HG03378 (cell line): Measurements from ENCODE around the gene RFNG.

Experiments used
- ATAC-seq: cut with Tn5 transposase; IDR thresholded peaks from one replicate; pipeline ENCODE4 v1.9.1; 2021; ENCODE audit warnings: mild to moderate bottlenecking, moderate library complexity; ENCODE audit not compliant: unreplicated experiment

The RFNG gene

GRCh38 chr17:82016061-82016874 is 35.3 kb downstream of the RFNG start:
- no peak for ATAC-seq

GRCh38 chr17:82015311-82015971 is 36.2 kb downstream of the RFNG start:
- no peak for ATAC-seq

- no peak for ATAC-seq
These were observed 36.7 kb downstream of the RFNG start for GRCh38 chr17:82014971-82015310.

GRCh38 chr17:82014432-82014831 is 37.2 kb downstream of the RFNG start:
- no peak for ATAC-seq

- no peak for ATAC-seq
These were observed 37.8 kb downstream of the RFNG start for GRCh38 chr17:82013772-82014321.

GRCh38 chr17:82013341-82013740 is 38.3 kb downstream of the RFNG start:
- ATAC-seq: no peak

- ATAC-seq: no peak
These were observed 38.8 kb downstream of the RFNG start for GRCh38 chr17:82012640-82013295.

- no peak for ATAC-seq
These were observed 39.4 kb downstream of the RFNG start for GRCh38 chr17:82012261-82012639.

- no peak for ATAC-seq
These were observed 39.9 kb downstream of the RFNG start for GRCh38 chr17:82011617-82012187.

GRCh38 chr17:82010575-82011525 is 40.8 kb downstream of the RFNG start:
- no peak for ATAC-seq

GRCh38 chr17:82009413-82009812 is 42.2 kb downstream of the RFNG start:
- no peak for ATAC-seq

GRCh38 chr17:82008941-82009405 is 42.6 kb downstream of the RFNG start:
- no peak for ATAC-seq

- no peak for ATAC-seq
These were observed 43.2 kb downstream of the RFNG start for GRCh38 chr17:82008258-82008940.

GRCh38 chr17:82007495-82008257 is 43.9 kb downstream of the RFNG start:
- no peak for ATAC-seq

GRCh38 chr17:82007228-82007494 is 44.5 kb downstream of the RFNG start:
- ATAC-seq: no peak

GRCh38 chr17:82006468-82007227 is 45.0 kb downstream of the RFNG start:
- ATAC-seq: no peak

GRCh38 chr17:82005701-82006348 is 45.8 kb downstream of the RFNG start:
- ATAC-seq: no peak
